ENCODE data around the gene ALPG. TPM values are rescaled to one million over a fixed set of nuclear protein-coding genes. Genes with fewer than 3 reads are reported as not detected.
A peak's percentile ranks its signal among the peaks of the same experiment; 100 is the strongest.
"Not testable (repeated sequence)": the region's sequence is repeated elsewhere in the genome, so short reads cannot be mapped to it uniquely, and the experiment has no call there.

ALPG gene
- total RNA-seq, 4 donors from 2014 or later: not detected

DNA sequence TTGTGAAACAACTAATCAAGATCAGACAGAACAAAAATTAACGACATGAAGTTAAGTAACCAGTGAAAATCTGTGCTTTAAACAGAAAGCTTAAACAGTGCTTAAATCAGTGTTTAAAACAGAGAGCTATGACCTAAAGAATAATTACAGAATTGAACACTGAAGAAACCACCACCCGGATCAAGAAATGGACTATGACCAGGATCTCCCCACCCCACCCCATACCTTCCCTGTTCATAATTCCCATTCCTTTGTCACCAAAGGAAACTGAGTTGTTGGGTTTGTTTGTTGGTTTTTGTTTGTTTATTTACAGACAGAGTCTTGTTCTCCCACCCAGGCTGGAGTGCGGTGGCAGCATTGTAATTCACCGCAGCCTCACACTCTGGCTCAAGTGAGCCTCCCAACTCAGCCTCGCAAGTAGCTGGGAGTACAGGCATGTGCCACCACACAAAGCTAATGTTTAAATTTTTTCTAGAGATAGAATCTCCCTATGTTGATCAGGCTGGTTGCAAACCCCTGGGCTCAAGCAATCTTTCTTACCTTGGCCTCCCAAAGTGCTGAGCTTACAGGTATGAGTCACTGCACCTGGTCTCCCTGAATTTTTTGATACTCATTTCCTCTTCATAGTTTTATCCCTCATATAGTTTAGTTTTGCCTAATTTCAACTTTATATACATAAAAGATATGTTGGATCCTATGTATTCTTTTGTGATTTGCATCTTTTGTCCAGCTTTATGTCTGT is 8.2 kb upstream of the ALPG start:
- H3K4me1 ChIP-seq: no peaks in the 10 kb centered on the region
- TF ChIP-seq POLR2A (IDR thresholded peaks at IDR 0.05; ENCODE audit: low read depth) (no peak), EP300 (IDR thresholded peaks at IDR 0.05) (no peak), POLR2AphosphoS5 (IDR thresholded peaks at IDR 0.05) (no peak)
- TF ChIP-seq, protein P1, sequence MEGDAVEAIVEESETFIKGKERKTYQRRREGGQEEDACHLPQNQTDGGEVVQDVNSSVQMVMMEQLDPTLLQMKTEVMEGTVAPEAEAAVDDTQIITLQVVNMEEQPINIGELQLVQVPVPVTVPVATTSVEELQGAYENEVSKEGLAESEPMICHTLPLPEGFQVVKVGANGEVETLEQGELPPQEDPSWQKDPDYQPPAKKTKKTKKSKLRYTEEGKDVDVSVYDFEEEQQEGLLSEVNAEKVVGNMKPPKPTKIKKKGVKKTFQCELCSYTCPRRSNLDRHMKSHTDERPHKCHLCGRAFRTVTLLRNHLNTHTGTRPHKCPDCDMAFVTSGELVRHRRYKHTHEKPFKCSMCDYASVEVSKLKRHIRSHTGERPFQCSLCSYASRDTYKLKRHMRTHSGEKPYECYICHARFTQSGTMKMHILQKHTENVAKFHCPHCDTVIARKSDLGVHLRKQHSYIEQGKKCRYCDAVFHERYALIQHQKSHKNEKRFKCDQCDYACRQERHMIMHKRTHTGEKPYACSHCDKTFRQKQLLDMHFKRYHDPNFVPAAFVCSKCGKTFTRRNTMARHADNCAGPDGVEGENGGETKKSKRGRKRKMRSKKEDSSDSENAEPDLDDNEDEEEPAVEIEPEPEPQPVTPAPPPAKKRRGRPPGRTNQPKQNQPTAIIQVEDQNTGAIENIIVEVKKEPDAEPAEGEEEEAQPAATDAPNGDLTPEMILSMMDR (IDR thresholded peaks at IDR 0.05): no peak
- DNase-seq (ENCODE audit: extremely low spot score): no peak
- WGBS: 83% methylated on average over 5 of the region's 5 CpGs
- H3K27me3 ChIP-seq: peaks cover 0 to 43% (median 0%) of the 10 kb centered on the region in 4 donors
- intact Hi-C loops (cut with DNase I): no loop called here
- no peaks in the 10 kb centered on the region for H3K9me3 ChIP-seq
- no peaks in the 10 kb centered on the region for H3K36me3 ChIP-seq
- no peak overlapping the region for H3K27ac ChIP-seq (replicated peaks in 1 of 4)
- no peak overlapping the region for H3K4me3 ChIP-seq

DNA sequence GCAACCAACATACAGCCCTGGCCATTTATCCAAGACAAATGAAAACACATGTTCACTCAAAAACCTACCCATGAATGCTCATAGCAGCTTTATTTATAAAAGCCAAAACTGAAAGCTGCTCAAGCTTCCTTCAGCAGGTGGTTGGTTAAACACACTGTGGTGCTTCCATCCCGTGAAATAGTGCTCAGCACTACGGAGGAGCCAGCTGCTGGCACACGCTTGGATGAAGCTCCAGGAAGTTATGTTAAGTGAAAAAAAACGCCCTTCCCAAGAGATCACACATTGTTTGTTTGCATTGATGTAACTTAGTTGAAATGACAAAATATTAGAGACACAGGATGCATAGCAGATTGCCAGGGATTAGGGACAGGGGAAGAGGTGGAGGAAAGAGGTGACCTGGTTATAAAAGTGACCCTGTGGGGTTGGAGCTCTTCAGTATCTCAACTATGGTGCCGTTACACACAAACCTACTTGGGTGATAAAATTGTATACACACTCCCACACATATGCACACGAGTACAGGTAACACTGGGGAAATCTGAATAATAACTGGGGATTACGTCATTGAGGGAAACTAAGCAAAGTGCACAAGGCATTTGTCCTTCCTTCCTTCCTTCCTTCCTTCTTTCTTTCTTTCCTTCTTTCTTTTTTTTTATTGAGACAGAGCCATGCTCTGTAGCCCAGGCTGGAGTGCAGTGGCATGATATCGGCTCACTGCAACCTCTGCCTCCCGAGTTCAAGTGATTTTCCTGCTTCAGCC is 6.2 kb upstream of the ALPG start:
- Histone ChIP-seq H3K9me3 (no peaks in the 10 kb centered on the region), H3K36me3 (no peaks in the 10 kb centered on the region), H3K4me3 (no peak overlapping the region), H3K27ac (replicated peaks in 1 of 4) (no peak overlapping the region), H3K27me3 (peaks cover 0 to 36% (median 0%) of the 10 kb centered on the region in 4 donors), H3K4me1 (no peaks in the 10 kb centered on the region)
- 55% methylated on average over 9 of the region's 9 CpGs for WGBS
- DNase-seq (ENCODE audit: extremely low spot score): no peak
- intact Hi-C loops (cut with DNase I): no loop called here
- TF ChIP-seq POLR2AphosphoS5 (IDR thresholded peaks at IDR 0.05): no peak

GRCh38 chr2:232402518-232402917 is 4.1 kb upstream of the ALPG start:
- WGBS: 88% methylated on average over 3 of the region's 3 CpGs
- H3K9me3 ChIP-seq: no peaks in the 10 kb centered on the region
- H3K4me3 ChIP-seq: no peak overlapping the region
- H3K4me1 ChIP-seq: no peaks in the 10 kb centered on the region
- H3K36me3 ChIP-seq: no peaks in the 10 kb centered on the region
- H3K27ac ChIP-seq (replicated peaks in 1 of 4): no peak overlapping the region
- H3K27me3 ChIP-seq: peaks cover 0 to 36% (median 0%) of the 10 kb centered on the region in 4 donors
- no peak for DNase-seq (ENCODE audit: extremely low spot score)
- intact Hi-C loops (cut with DNase I): no loop called here
- TF ChIP-seq POLR2A (IDR thresholded peaks at IDR 0.05; ENCODE audit: low read depth) (no peak), POLR2AphosphoS5 (IDR thresholded peaks at IDR 0.05) (no peak), EP300 (IDR thresholded peaks at IDR 0.05) (no peak)
- TF ChIP-seq, protein P1 (IDR thresholded peaks at IDR 0.05): no peak

- no peaks in the 10 kb centered on the region for H3K36me3 ChIP-seq
- no peak overlapping the region for H3K27ac ChIP-seq (replicated peaks in 1 of 4)
- intact Hi-C loops (cut with DNase I): no loop called here
- no peak for TF ChIP-seq EP300 (IDR thresholded peaks at IDR 0.05)
- TF ChIP-seq POLR2AphosphoS5 (IDR thresholded peaks at IDR 0.05): no peak
- TF ChIP-seq, protein P1 (IDR thresholded peaks at IDR 0.05): no peak
- no peak for TF ChIP-seq POLR2A (IDR thresholded peaks at IDR 0.05; ENCODE audit: low read depth)
- 84% methylated on average over 10 of the region's 11 CpGs for WGBS
- peak; percentile 88 for DNase-seq (ENCODE audit: extremely low spot score)
- H3K4me1 ChIP-seq: no peaks in the 10 kb centered on the region
- H3K9me3 ChIP-seq: no peaks in the 10 kb centered on the region
- peaks cover 0 to 38% (median 2%) of the 10 kb centered on the region in 4 donors for H3K27me3 ChIP-seq
- no peak overlapping the region for H3K4me3 ChIP-seq
Measured at GRCh38 chr2:232405943-232406510, 617 bp upstream of the ALPG start.

DNA sequence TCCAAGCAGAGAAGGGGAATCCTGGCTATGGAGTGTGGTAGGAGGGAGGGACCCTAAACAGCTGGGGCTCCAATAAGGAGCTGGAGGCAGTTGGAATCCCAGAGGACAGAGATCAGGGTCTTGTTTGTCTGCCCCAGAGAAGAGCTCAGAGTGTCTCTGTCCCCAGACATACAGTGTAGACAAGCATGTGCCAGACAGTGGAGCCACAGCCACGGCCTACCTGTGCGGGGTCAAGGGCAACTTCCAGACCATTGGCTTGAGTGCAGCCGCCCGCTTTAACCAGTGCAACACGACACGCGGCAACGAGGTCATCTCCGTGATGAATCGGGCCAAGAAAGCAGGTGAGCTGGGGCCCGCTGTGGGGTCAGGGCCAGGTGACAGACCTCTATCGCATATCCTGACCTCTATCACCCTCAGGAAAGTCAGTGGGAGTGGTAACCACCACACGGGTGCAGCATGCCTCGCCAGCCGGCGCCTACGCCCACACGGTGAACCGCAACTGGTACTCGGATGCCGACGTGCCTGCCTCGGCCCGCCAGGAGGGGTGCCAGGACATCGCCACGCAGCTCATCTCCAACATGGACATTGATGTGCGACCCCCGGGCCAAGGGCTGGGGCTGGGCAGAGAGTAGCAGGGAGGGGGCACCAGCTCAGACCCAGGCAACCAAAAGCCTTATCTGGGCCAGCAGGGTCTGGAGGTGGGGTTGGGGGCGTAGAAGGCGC is 945 bp downstream of the ALPG start:
- H3K27ac ChIP-seq (replicated peaks in 1 of 4); DNase-seq (ENCODE audit: extremely low spot score); H3K9me3 ChIP-seq; H3K4me1 ChIP-seq; H3K4me3 ChIP-seq; H3K36me3 ChIP-seq; intact Hi-C loops (cut with DNase I): not testable (repeated sequence)
- 91% methylated on average over 23 of the region's 30 CpGs for WGBS
- H3K27me3 ChIP-seq: peaks cover 0 to 40% (median 2%) of the 10 kb centered on the region in 4 donors

GRCh38 chr2:232408269-232408668 is 1.6 kb downstream of the ALPG start:
- peaks cover 0 to 38% (median 2%) of the 10 kb centered on the region in 4 donors for H3K27me3 ChIP-seq
- DNase-seq (ENCODE audit: extremely low spot score); intact Hi-C loops (cut with DNase I); H3K27ac ChIP-seq (replicated peaks in 1 of 4); H3K36me3 ChIP-seq; H3K4me1 ChIP-seq; H3K9me3 ChIP-seq; H3K4me3 ChIP-seq: not testable (repeated sequence)
- 90% methylated on average over 6 of the region's 10 CpGs for WGBS

DNA sequence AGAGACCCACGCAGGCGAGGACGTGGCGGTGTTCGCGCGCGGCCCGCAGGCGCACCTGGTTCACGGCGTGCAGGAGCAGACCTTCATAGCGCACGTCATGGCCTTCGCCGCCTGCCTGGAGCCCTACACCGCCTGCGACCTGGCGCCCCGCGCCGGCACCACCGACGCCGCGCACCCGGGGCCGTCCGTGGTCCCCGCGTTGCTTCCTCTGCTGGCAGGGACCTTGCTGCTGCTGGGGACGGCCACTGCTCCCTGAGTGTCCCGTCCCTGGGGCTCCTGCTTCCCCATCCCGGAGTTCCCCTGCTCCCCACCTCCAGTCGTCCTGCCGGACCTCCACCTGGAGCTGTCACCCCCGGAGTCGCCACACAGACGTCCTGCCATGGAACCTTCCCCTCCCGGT is 3.0 kb downstream of the ALPG start:
- DNase-seq (ENCODE audit: extremely low spot score); H3K9me3 ChIP-seq; intact Hi-C loops (cut with DNase I); H3K4me1 ChIP-seq; H3K36me3 ChIP-seq; H3K27ac ChIP-seq (replicated peaks in 1 of 4); H3K4me3 ChIP-seq: not testable (repeated sequence)
- 49% methylated on average over 9 of the region's 40 CpGs for WGBS
- peaks cover 0 to 41% (median 2%) of the 10 kb centered on the region in 4 donors for H3K27me3 ChIP-seq
